Measurements from ENCODE around the gene VIPAS39.

Gene VIPAS39

GRCh38 chr14:77406086-77406485 lies 51.3 kb downstream of the VIPAS39 start:
- H3K9me3 Mint-ChIP-seq = no peaks in the 10 kb centered on the region
- ATAC-seq (replicated peaks) (no peak), DNase-seq (no peak)
- peaks cover 9 to 20% of the 10 kb centered on the region in 2 donors for H3K4me1 Mint-ChIP-seq
- no peak overlapping the region for H3K27ac Mint-ChIP-seq
- peaks cover 0 to 5% of the 10 kb centered on the region in 2 donors for H3K36me3 Mint-ChIP-seq
- no peaks in the 10 kb centered on the region for H3K27me3 Mint-ChIP-seq
- H3K4me3 Mint-ChIP-seq = no peak overlapping the region

GRCh38 chr14:77403768-77404167 lies 53.6 kb downstream of the VIPAS39 start:
- H3K9me3 Mint-ChIP-seq = no peaks in the 10 kb centered on the region
- peaks cover 2 to 9% of the 10 kb centered on the region in 2 donors for H3K36me3 Mint-ChIP-seq
- ATAC-seq (replicated peaks) (no peak), DNase-seq (no peak)
- no peaks in the 10 kb centered on the region for H3K27me3 Mint-ChIP-seq
- no peak overlapping the region for H3K4me3 Mint-ChIP-seq
- peaks cover 9 to 20% of the 10 kb centered on the region in 2 donors for H3K4me1 Mint-ChIP-seq
- no peak overlapping the region for H3K27ac Mint-ChIP-seq

- peaks cover 0 to 5% of the 10 kb centered on the region in 2 donors for H3K9me3 Mint-ChIP-seq
- no peak overlapping the region for H3K4me3 Mint-ChIP-seq
- peaks cover 8 to 12% of the 10 kb centered on the region in 2 donors for H3K36me3 Mint-ChIP-seq
- H3K27me3 Mint-ChIP-seq = no peaks in the 10 kb centered on the region
- ATAC-seq (replicated peaks) = no peak
- no peak for DNase-seq
- no peak overlapping the region for H3K27ac Mint-ChIP-seq
- peaks cover 0 to 6% of the 10 kb centered on the region in 2 donors for H3K4me1 Mint-ChIP-seq
Observed at GRCh38 chr14:77400216-77400615, 57.2 kb downstream of the VIPAS39 start.

- Mint-ChIP-seq H3K9me3 (no peaks in the 10 kb centered on the region), H3K27ac (no peak overlapping the region), H3K27me3 (no peaks in the 10 kb centered on the region), H3K4me1 (no peaks in the 10 kb centered on the region), H3K4me3 (no peak overlapping the region), H3K36me3 (peaks cover 3 to 5% of the 10 kb centered on the region in 2 donors)
- ATAC-seq (replicated peaks) (no peak), DNase-seq (no peak)
Observed at GRCh38 chr14:77390188-77390587, 67.2 kb downstream of the VIPAS39 start.

- peaks cover 0 to 5% of the 10 kb centered on the region in 2 donors for H3K9me3 Mint-ChIP-seq
- H3K36me3 Mint-ChIP-seq = peaks cover 11 to 23% of the 10 kb centered on the region in 2 donors
- ATAC-seq (replicated peaks) (no peak), DNase-seq (no peak)
- H3K27me3 Mint-ChIP-seq = no peaks in the 10 kb centered on the region
- H3K4me3 Mint-ChIP-seq = no peak overlapping the region
- H3K27ac Mint-ChIP-seq = no peak overlapping the region
- H3K4me1 Mint-ChIP-seq = peaks cover 21% of the 10 kb centered on the region in 2 donors
Observed at GRCh38 chr14:77378701-77379100, 78.7 kb downstream of the VIPAS39 start.

GRCh38 chr14:77377502-77377844 lies 79.9 kb downstream of the VIPAS39 start:
- peaks cover 0 to 5% of the 10 kb centered on the region in 2 donors for H3K9me3 Mint-ChIP-seq
- peaks cover 28 to 33% of the 10 kb centered on the region in 2 donors for H3K4me1 Mint-ChIP-seq
- no peak overlapping the region for H3K27ac Mint-ChIP-seq
- peaks cover 14 to 29% of the 10 kb centered on the region in 2 donors for H3K36me3 Mint-ChIP-seq
- DNase-seq = no peak
- no peak overlapping the region for H3K4me3 Mint-ChIP-seq
- peak; percentile 0 to 3 for ATAC-seq (replicated peaks)
- no peaks in the 10 kb centered on the region for H3K27me3 Mint-ChIP-seq

- peak within 1 kb of the TSS in 1 of 2 donors; percentile 96 for H3K4me3 Mint-ChIP-seq
- DNase-seq = peak; percentile 84
- H3K27ac Mint-ChIP-seq = peak within 1 kb of the TSS; percentile 98
- H3K9me3 Mint-ChIP-seq = peaks cover 0 to 5% of the 10 kb centered on the region in 2 donors
- peaks cover 29 to 37% of the 10 kb centered on the region in 2 donors for H3K4me1 Mint-ChIP-seq
- no peaks in the 10 kb centered on the region for H3K27me3 Mint-ChIP-seq
- peaks cover 14 to 29% of the 10 kb centered on the region in 2 donors for H3K36me3 Mint-ChIP-seq
- peak; percentile 86 to 87 for ATAC-seq (replicated peaks)
Observed at GRCh38 chr14:77376771-77377501, 80.5 kb downstream of the VIPAS39 start, which contains the start of the genes SAMD15 and TMED8. Gene SAMD15, plus strand, starts transcription at chr14:77377379. Its CDS starts 40 bp downstream, at chr14:77377419. Gene TMED8, minus strand, starts transcription at chr14:77377094. Its CDS starts 41 bp downstream, at chr14:77377053.
